Measurements from ENCODE around the gene MAP7.

MAP7 gene

GRCh38 chr6:136323431-136324112, 226.7 kb downstream of the MAP7 start:
- Histone ChIP-seq H3K27me3 (no peaks in the 10 kb centered on the region), H3K9me3 (no peaks in the 10 kb centered on the region), H3K36me3 (no peaks in the 10 kb centered on the region), H3K27ac (no peak overlapping the region), H3K4me3 (ENCODE audit: low read depth in 1 of 2, low read length in 1 of 2) (no peak overlapping the region), H3K4me1 (ENCODE audit: control insufficient read depth in 1 of 2, insufficient read depth in 1 of 2, low read depth in 1 of 2, low read length in 1 of 2) (no peaks in the 10 kb centered on the region)
- no peak for TF ChIP-seq CTCF (IDR thresholded peaks at IDR 0.05)

DNA sequence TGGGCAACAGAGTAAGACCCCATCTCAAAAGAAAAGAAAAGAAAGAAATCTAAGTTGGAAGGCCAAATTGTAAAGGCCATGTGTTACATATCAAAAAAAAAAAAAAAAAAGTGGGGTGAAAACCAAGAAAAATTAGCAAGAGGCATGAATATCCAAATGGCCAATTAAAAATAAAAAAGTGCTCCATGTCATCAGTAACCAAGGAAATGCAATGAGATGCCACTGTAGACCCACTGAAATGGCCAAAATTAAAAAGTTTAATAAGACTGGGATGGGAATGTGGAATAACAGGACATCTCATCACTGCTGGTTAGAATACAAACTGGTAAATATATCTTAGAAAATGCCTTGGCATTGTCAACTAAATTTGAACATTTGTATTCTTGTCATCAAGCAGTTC, 230.5 kb downstream of the MAP7 start:
- no peaks in the 10 kb centered on the region for H3K4me1 ChIP-seq (ENCODE audit: control insufficient read depth in 1 of 2, insufficient read depth in 1 of 2, low read depth in 1 of 2, low read length in 1 of 2)
- no peak overlapping the region for H3K27ac ChIP-seq
- H3K36me3 ChIP-seq, result no peaks in the 10 kb centered on the region
- no peak overlapping the region for H3K4me3 ChIP-seq (ENCODE audit: low read depth in 1 of 2, low read length in 1 of 2)
- H3K27me3 ChIP-seq, result no peaks in the 10 kb centered on the region
- no peaks in the 10 kb centered on the region for H3K9me3 ChIP-seq
- no peak for TF ChIP-seq CTCF (IDR thresholded peaks at IDR 0.05)

DNA sequence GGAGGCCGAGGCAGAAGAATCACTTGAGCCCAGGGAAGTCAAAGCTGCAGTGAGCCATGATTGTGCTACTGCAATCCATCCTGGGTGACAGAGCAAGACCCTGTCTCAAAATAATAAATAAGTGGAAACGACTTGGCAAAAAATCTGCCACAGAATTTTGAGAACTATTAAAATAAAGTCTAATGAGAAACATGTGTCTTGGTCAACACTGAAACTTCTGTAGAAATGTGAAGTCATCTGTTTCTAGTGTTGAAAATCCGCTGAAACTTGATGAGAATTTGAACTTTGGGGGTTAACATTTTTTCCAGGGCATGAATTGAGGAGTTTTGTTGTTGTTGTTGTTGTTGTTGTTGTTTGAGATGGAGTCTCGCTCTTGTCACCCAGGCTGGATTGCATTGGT, 231.5 kb downstream of the MAP7 start:
- H3K27me3 ChIP-seq, result no peaks in the 10 kb centered on the region
- H3K4me1 ChIP-seq (ENCODE audit: control insufficient read depth in 1 of 2, insufficient read depth in 1 of 2, low read depth in 1 of 2, low read length in 1 of 2), result no peaks in the 10 kb centered on the region
- H3K4me3 ChIP-seq (ENCODE audit: low read depth in 1 of 2, low read length in 1 of 2), result no peak overlapping the region
- no peak overlapping the region for H3K27ac ChIP-seq
- no peak for TF ChIP-seq CTCF (IDR thresholded peaks at IDR 0.05)
- H3K9me3 ChIP-seq, result no peaks in the 10 kb centered on the region
- no peaks in the 10 kb centered on the region for H3K36me3 ChIP-seq

- H3K9me3 ChIP-seq, result no peaks in the 10 kb centered on the region
- H3K36me3 ChIP-seq, result no peaks in the 10 kb centered on the region
- H3K4me3 ChIP-seq (ENCODE audit: low read depth in 1 of 2, low read length in 1 of 2), result no peak overlapping the region
- H3K4me1 ChIP-seq (ENCODE audit: control insufficient read depth in 1 of 2, insufficient read depth in 1 of 2, low read depth in 1 of 2, low read length in 1 of 2), result no peaks in the 10 kb centered on the region
- no peak overlapping the region for H3K27ac ChIP-seq
- TF ChIP-seq CTCF (IDR thresholded peaks at IDR 0.05), result no peak
- H3K27me3 ChIP-seq, result no peaks in the 10 kb centered on the region
Measured at GRCh38 chr6:136317971-136318370, 232.3 kb downstream of the MAP7 start.

GRCh38 chr6:136317021-136317694, 233.1 kb downstream of the MAP7 start:
- no peaks in the 10 kb centered on the region for H3K27me3 ChIP-seq
- no peaks in the 10 kb centered on the region for H3K36me3 ChIP-seq
- peak; percentile 16 for TF ChIP-seq CTCF (IDR thresholded peaks at IDR 0.05)
- H3K9me3 ChIP-seq, result no peaks in the 10 kb centered on the region
- H3K4me1 ChIP-seq (ENCODE audit: control insufficient read depth in 1 of 2, insufficient read depth in 1 of 2, low read depth in 1 of 2, low read length in 1 of 2), result no peaks in the 10 kb centered on the region
- H3K27ac ChIP-seq, result no peak overlapping the region
- no peak overlapping the region for H3K4me3 ChIP-seq (ENCODE audit: low read depth in 1 of 2, low read length in 1 of 2)
